Measurements from ENCODE around the gene MAP7D1.

- TF ChIP-seq POLR2A (IDR thresholded peaks at IDR 0.05; ENCODE audit: low read depth, low read length), result no peak
- TF ChIP-seq CTCF (IDR thresholded peaks at IDR 0.05; ENCODE audit: extremely low read depth in 1 of 2, insufficient read depth in 1 of 2, low read depth in 1 of 2, low read length in 2 of 2), result no peak
- no peak for TF ChIP-seq FOS (IDR thresholded peaks at IDR 0.05; ENCODE audit: borderline replicate concordance, insufficient read depth, low read length)
These were observed 12.5 kb upstream of the MAP7D1 start for GRCh38 chr1:36143424-36143823.
